K562 (cell line): ENCODE results near the gene CPZ. TPM values are rescaled to one million over a fixed set of nuclear protein-coding genes. Genes with fewer than 3 reads are reported as not detected.

Experiments
- BCOR ChIP-seq: fragments of 450-650 bp; IDR thresholded peaks from 2 replicates; pipeline ENCODE4 v1.6.1; 2016
- BRD9 ChIP-seq: fragments of 450-650 bp; IDR thresholded peaks from 2 replicates; pipeline ENCODE4 v1.6.1; 2018; ENCODE audit warnings: low read depth; ENCODE audit not compliant: partially characterized antibody
- CC2D1A ChIP-seq: fragments of 450-650 bp; IDR thresholded peaks from 2 replicates; pipeline ENCODE4 v1.6.1; 2017; ENCODE audit warnings: mild to moderate bottlenecking
- CHD4 ChIP-seq: fragments of 200-600 bp; sonication (generic); IDR thresholded peaks from 3 replicates; pipeline ENCODE4 v1.6.1; 2012; ENCODE audit warnings: low read depth, mild to moderate bottlenecking, mixed read lengths, low read length, inconsistent platforms; ENCODE audit not compliant: insufficient read depth, insufficient replicate concordance, poor library complexity, severe bottlenecking
- CTBP1 ChIP-seq: fragments of 450-650 bp; IDR thresholded peaks from 2 replicates; pipeline ENCODE4 v1.6.1; 2016; ENCODE audit warnings: borderline replicate concordance
- EGR1 ChIP-seq: fragments of 450-650 bp; conservative IDR thresholded peaks from 2 replicates; pipeline ENCODE4 v1.6.1; 2017; ENCODE audit warnings: mild to moderate bottlenecking
- FOXA1 ChIP-seq: fragments of 450-650 bp; IDR thresholded peaks from 2 replicates; pipeline ENCODE4 v1.6.1; 2016; ENCODE audit warnings: mild to moderate bottlenecking, borderline replicate concordance
- HIVEP1 ChIP-seq: fragments of 250-450 bp; sonication (Bioruptor Pico); IDR thresholded peaks from 2 replicates; pipeline ENCODE4 v1.4.0; 2020; ENCODE audit warnings: mild to moderate bottlenecking
- SNRNP70 ChIP-seq: fragments of 200-400 bp; formaldehyde crosslinking; optimal IDR thresholded peaks from 2 replicates; pipeline ENCODE3; 2017; ENCODE audit warnings: low read depth, low read length
- SREBF2 ChIP-seq: sonication (generic); formaldehyde crosslinking; IDR thresholded peaks from 2 replicates; pipeline ENCODE4 v1.4.0; 2020; ENCODE audit warnings: mild to moderate bottlenecking, missing genetic modification reagents
- SRF ChIP-seq, 2 experiments: fragments of 250-450, 450-650 bp in 1 of 2; sonication (Bioruptor Pico) in 1 of 2; sonication (generic) in 1 of 2; formaldehyde crosslinking; IDR thresholded peaks; 2 replicates each; pipeline versions ENCODE4 v1.5.0 to v1.5.1; 2020 to 2022; ENCODE audit warnings: mild to moderate bottlenecking in 1 of 2, missing genetic modification reagents in 1 of 2
- XRCC3 ChIP-seq: fragments of 450-650 bp; IDR thresholded peaks from 2 replicates; pipeline ENCODE4 v1.6.1; 2017; ENCODE audit warnings: mild to moderate bottlenecking, moderate library complexity
- YBX1 ChIP-seq: fragments of 450-650 bp; IDR thresholded peaks from 2 replicates; pipeline ENCODE4 v1.7.1; 2016; ENCODE audit warnings: mild to moderate bottlenecking
- ZFP1 ChIP-seq: fragments of 450-650 bp; formaldehyde crosslinking; IDR thresholded peaks from 2 replicates; pipeline ENCODE4 v1.4.0; 2020; ENCODE audit warnings: mild to moderate bottlenecking, mixed read lengths
- ZFP30 ChIP-seq: fragments of 250-450 bp; sonication (Bioruptor Pico); IDR thresholded peaks from 2 replicates; pipeline ENCODE4 v1.8.0; 2022; ENCODE audit warnings: moderate library complexity, mild to moderate bottlenecking, inconsistent platforms, borderline replicate concordance
- ZSCAN32 ChIP-seq: fragments of 450-650 bp; formaldehyde crosslinking; IDR thresholded peaks from 2 replicates; pipeline ENCODE4 v1.4.0; 2020; ENCODE audit warnings: mild to moderate bottlenecking, moderate library complexity
- polyA plus RNA-seq, 8 experiments: library from polyadenylated mRNA; depleted of rRNA in 4 of 8; stranded (reverse) in 5 of 8; unstranded in 3 of 8; fragments of >200 nt; fragmentation: Nextera tagmentation in 2 of 8; fragmentation: Illumina TruSeq in 1 of 8; extraction: Ambion mirVana in 2 of 8; extraction: Trizol in 1 of 8; gene quantifications; 2 replicates each; pipeline versions ENCODE4 v1.2.1 to v1.2.3, GENCODE V29; 2011 to 2014; ENCODE audit warnings: inconsistent platforms in 1 of 8, missing spikeins in 1 of 8
- total RNA-seq, 7 experiments: library from RNA; depleted of rRNA in 6 of 7; stranded (reverse); fragments of >200 nt in 6 of 7; fragmentation: Illumina TruSeq in 2 of 7; extraction: Trizol in 2 of 7; gene quantifications; 2 replicates each; pipeline versions ENCODE4 v1.2.1 to v1.2.3, GENCODE V29; 2011 to 2021; ENCODE audit warnings: low replicate concordance in 1 of 7
- TF ChIP-seq, protein P1 (sequence below): sonication (generic); IDR thresholded peaks from 2 replicates; pipeline ENCODE4 v1.6.1; 2016
- TF ChIP-seq, protein P2 (sequence below): fragments of 450-650 bp; IDR thresholded peaks from 2 replicates; pipeline ENCODE4 v1.6.1; 2016; ENCODE audit warnings: low read depth, mild to moderate bottlenecking, moderate library complexity
- TF ChIP-seq, protein P3 (sequence below), 2 experiments: fragments of 450-650 bp; formaldehyde crosslinking in 1 of 2; IDR thresholded peaks; 2 replicates each; pipeline versions ENCODE4 v1.4.0 to v1.6.1; 2014 to 2020; ENCODE audit warnings: mild to moderate bottlenecking in 2 of 2, borderline replicate concordance in 1 of 2, low read depth in 1 of 2

The CPZ gene
- total and polyA plus RNA-seq, 9 of the 15 experiments (the other 6 are each of a cell fraction or from before 2014, with no cell fraction given) = 0.06 to 2.2 (median 1.2) TPM; not detected in 1

DNA sequence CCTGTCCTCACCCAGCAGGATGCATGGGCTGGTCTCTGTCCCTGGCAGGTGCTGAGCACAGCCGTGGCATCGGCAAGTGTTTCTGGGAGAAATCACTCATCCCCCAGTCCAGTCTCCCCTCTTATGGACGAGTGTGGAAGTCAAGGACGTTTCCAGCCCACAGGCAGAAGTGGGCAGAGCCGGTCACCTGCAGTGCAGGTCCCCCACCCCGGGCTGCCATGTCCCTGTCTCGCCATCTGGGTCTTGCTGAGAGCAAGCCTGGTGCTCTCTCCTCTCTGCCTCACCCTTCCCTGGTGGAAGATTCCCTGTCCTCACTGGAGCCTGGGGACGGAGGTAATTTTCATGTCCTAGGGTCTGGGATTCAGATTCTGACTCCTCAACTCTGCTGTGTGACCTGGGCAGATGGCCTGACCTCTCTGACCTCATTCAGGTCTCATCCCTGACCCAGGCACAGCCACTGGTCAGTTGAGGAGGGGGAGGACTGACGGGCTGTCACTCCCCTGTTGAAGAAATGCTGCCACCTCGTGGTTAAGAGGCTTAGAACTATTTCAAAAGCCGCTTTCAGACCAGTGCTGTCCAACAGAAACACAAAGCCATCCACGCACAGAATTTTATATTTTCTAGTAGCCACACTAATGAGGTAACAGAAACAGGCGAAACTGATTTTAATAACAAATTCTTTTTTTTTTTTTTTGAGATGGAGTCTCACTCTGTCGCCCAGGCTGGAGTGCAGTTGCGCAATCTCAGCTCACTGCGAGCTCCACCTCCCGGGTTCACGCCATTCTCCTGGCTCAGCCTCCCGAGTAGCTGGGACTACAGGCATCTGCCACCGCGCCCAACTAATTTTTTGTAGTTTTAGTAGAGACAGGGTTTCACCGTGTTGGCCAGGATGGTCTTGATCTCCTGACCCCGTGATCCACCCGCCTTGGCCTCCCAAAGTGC, 1.8 kb downstream of the CPZ start (continued):
- TF ChIP-seq, protein P1, sequence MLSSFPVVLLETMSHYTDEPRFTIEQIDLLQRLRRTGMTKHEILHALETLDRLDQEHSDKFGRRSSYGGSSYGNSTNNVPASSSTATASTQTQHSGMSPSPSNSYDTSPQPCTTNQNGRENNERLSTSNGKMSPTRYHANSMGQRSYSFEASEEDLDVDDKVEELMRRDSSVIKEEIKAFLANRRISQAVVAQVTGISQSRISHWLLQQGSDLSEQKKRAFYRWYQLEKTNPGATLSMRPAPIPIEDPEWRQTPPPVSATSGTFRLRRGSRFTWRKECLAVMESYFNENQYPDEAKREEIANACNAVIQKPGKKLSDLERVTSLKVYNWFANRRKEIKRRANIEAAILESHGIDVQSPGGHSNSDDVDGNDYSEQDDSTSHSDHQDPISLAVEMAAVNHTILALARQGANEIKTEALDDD = peak; percentile 31; the same call in 1 of the 2 replicates
- TF ChIP-seq CHD4 (no peak), SREBF2 (CRISPR knock-in tag) (no peak), ZFP1 (no peak), XRCC3 (no peak), CTBP1 (peak; percentile 49; the same call in 1 of the 2 replicates), YBX1 (no peak), HIVEP1 (CRISPR knock-in tag) (no peak), SRF (CRISPR knock-in tag; IDR thresholded peaks at IDR 0.05) (peak in 1 of 2 experiments; percentile 30; a peak in 1 of 4 replicates), BCOR (peak; percentile 81), SNRNP70 (no peak), BRD9 (peak; percentile 59), EGR1 (peak; percentile 61), FOXA1 (no peak), ZFP30 (CRISPR knock-in tag) (no peak), ZSCAN32 (CRISPR knock-in tag) (no peak), CC2D1A (peak; percentile 81)
- TF ChIP-seq, protein P2, sequence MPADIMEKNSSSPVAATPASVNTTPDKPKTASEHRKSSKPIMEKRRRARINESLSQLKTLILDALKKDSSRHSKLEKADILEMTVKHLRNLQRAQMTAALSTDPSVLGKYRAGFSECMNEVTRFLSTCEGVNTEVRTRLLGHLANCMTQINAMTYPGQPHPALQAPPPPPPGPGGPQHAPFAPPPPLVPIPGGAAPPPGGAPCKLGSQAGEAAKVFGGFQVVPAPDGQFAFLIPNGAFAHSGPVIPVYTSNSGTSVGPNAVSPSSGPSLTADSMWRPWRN = no peak
- TF ChIP-seq, protein P3, sequence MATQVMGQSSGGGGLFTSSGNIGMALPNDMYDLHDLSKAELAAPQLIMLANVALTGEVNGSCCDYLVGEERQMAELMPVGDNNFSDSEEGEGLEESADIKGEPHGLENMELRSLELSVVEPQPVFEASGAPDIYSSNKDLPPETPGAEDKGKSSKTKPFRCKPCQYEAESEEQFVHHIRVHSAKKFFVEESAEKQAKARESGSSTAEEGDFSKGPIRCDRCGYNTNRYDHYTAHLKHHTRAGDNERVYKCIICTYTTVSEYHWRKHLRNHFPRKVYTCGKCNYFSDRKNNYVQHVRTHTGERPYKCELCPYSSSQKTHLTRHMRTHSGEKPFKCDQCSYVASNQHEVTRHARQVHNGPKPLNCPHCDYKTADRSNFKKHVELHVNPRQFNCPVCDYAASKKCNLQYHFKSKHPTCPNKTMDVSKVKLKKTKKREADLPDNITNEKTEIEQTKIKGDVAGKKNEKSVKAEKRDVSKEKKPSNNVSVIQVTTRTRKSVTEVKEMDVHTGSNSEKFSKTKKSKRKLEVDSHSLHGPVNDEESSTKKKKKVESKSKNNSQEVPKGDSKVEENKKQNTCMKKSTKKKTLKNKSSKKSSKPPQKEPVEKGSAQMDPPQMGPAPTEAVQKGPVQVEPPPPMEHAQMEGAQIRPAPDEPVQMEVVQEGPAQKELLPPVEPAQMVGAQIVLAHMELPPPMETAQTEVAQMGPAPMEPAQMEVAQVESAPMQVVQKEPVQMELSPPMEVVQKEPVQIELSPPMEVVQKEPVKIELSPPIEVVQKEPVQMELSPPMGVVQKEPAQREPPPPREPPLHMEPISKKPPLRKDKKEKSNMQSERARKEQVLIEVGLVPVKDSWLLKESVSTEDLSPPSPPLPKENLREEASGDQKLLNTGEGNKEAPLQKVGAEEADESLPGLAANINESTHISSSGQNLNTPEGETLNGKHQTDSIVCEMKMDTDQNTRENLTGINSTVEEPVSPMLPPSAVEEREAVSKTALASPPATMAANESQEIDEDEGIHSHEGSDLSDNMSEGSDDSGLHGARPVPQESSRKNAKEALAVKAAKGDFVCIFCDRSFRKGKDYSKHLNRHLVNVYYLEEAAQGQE (IDR thresholded peaks at IDR 0.05; ENCODE audit: borderline replicate concordance) = peak; percentile 92
- TF ChIP-seq, protein P3 (CRISPR knock-in tag; IDR thresholded peaks at IDR 0.05; ENCODE audit: low read depth) = 0 out of 2 replicates have a peak, but pooled peaks have one; percentile 30
